ENCODE results near the gene MRPS27.

Gene MRPS27

GRCh38 chr5:72353046-72353445 lies 33.0 kb upstream of the MRPS27 start:
- H3K9ac ChIP-seq (ENCODE audit: low read depth, low read length, poor library complexity) = no peak overlapping the region
- no peak overlapping the region for H3K4me2 ChIP-seq (ENCODE audit: insufficient read depth, low read length, poor library complexity, severe bottlenecking)
- H3K4ac ChIP-seq (ENCODE audit: low read length) = no peak overlapping the region
- H3K23ac ChIP-seq (ENCODE audit: low read depth, low read length, poor library complexity) = no peak overlapping the region
- H3K4me3 ChIP-seq (ENCODE audit: low read length in 2 of 2) = no peak overlapping the region
- no peak overlapping the region for H2BK15ac ChIP-seq (ENCODE audit: low read length)
- H4K91ac ChIP-seq (ENCODE audit: low read depth, low read length, poor library complexity) = no peak overlapping the region
- no peak overlapping the region for H2AFZ ChIP-seq (ENCODE audit: low read length)
- H2BK120ac ChIP-seq (ENCODE audit: low read depth, low read length) = no peak overlapping the region
- H3K4me1 ChIP-seq (ENCODE audit: control insufficient read depth in 2 of 2, insufficient read depth in 1 of 2, low read depth in 1 of 2, low read length in 2 of 2) = no peaks in the 10 kb centered on the region
- H4K8ac ChIP-seq (ENCODE audit: low read depth, low read length) = no peak overlapping the region
- H3K79me1 ChIP-seq (ENCODE audit: low read depth, low read length) = no peaks in the 10 kb centered on the region
- H3K36me3 ChIP-seq (replicated peaks in 1 of 2; ENCODE audit: control insufficient read depth in 2 of 2, insufficient read depth in 2 of 2, low read length in 2 of 2) = peaks cover under 1 to 15% of the 10 kb centered on the region in 2 donors
- H3K9me3 ChIP-seq (replicated peaks in 1 of 2; ENCODE audit: control insufficient read depth in 2 of 2, insufficient read depth in 1 of 2, low read depth in 1 of 2, low read length in 2 of 2) = no peaks in the 10 kb centered on the region
- H2BK5ac ChIP-seq (ENCODE audit: low read length) = no peak overlapping the region
- H3K27me3 ChIP-seq (ENCODE audit: control insufficient read depth in 3 of 3, insufficient read depth in 3 of 3, low read depth in 1 of 3, low read length in 3 of 3) = no peaks in the 10 kb centered on the region
- no peak overlapping the region for H2AK5ac ChIP-seq (ENCODE audit: low read depth, low read length)
- no peak overlapping the region for H3K14ac ChIP-seq (ENCODE audit: low read length)
- no peak overlapping the region for H2BK12ac ChIP-seq (ENCODE audit: low read length)
- no peak overlapping the region for H3K27ac ChIP-seq (replicated peaks; ENCODE audit: low read length)
- H3K18ac ChIP-seq (ENCODE audit: low read length) = no peak overlapping the region
- DNase-seq (ENCODE audit: low spot score) = no peak

GRCh38 chr5:72352616-72353015 lies 32.6 kb upstream of the MRPS27 start:
- H3K27me3 ChIP-seq (ENCODE audit: control insufficient read depth in 3 of 3, insufficient read depth in 3 of 3, low read depth in 1 of 3, low read length in 3 of 3) = no peaks in the 10 kb centered on the region
- no peaks in the 10 kb centered on the region for H3K79me1 ChIP-seq (ENCODE audit: low read depth, low read length)
- H2AFZ ChIP-seq (ENCODE audit: low read length) = no peak overlapping the region
- H2BK12ac ChIP-seq (ENCODE audit: low read length) = no peak overlapping the region
- no peaks in the 10 kb centered on the region for H3K9me3 ChIP-seq (replicated peaks in 1 of 2; ENCODE audit: control insufficient read depth in 2 of 2, insufficient read depth in 1 of 2, low read depth in 1 of 2, low read length in 2 of 2)
- H2BK120ac ChIP-seq (ENCODE audit: low read depth, low read length) = no peak overlapping the region
- no peaks in the 10 kb centered on the region for H3K4me1 ChIP-seq (ENCODE audit: control insufficient read depth in 2 of 2, insufficient read depth in 1 of 2, low read depth in 1 of 2, low read length in 2 of 2)
- no peak overlapping the region for H3K9ac ChIP-seq (ENCODE audit: low read depth, low read length, poor library complexity)
- no peak overlapping the region for H3K4me3 ChIP-seq (ENCODE audit: low read length in 2 of 2)
- H3K36me3 ChIP-seq (replicated peaks in 1 of 2; ENCODE audit: control insufficient read depth in 2 of 2, insufficient read depth in 2 of 2, low read length in 2 of 2) = peaks cover 0 to 12% of the 10 kb centered on the region in 2 donors
- no peak overlapping the region for H3K23ac ChIP-seq (ENCODE audit: low read depth, low read length, poor library complexity)
- no peak overlapping the region for H2BK15ac ChIP-seq (ENCODE audit: low read length)
- H3K27ac ChIP-seq (replicated peaks; ENCODE audit: low read length) = no peak overlapping the region
- no peak overlapping the region for H3K18ac ChIP-seq (ENCODE audit: low read length)
- no peak overlapping the region for H3K4me2 ChIP-seq (ENCODE audit: insufficient read depth, low read length, poor library complexity, severe bottlenecking)
- no peak for DNase-seq (ENCODE audit: low spot score)
- H3K4ac ChIP-seq (ENCODE audit: low read length) = no peak overlapping the region
- H4K91ac ChIP-seq (ENCODE audit: low read depth, low read length, poor library complexity) = no peak overlapping the region
- no peak overlapping the region for H4K8ac ChIP-seq (ENCODE audit: low read depth, low read length)
- H3K14ac ChIP-seq (ENCODE audit: low read length) = no peak overlapping the region
- no peak overlapping the region for H2BK5ac ChIP-seq (ENCODE audit: low read length)
- H2AK5ac ChIP-seq (ENCODE audit: low read depth, low read length) = no peak overlapping the region
- WGBS, 2 donors (ENCODE audit: extremely low coverage in 2 of 2, insufficient read length in 2 of 2, insufficient replicate concordance in 1 of 2) = no CpG with 5 or more reads among the region's 1 CpG

- peaks cover 0 to 22% of the 10 kb centered on the region in 2 donors for H3K36me3 ChIP-seq (replicated peaks in 1 of 2; ENCODE audit: control insufficient read depth in 2 of 2, insufficient read depth in 2 of 2, low read length in 2 of 2)
These were observed 31.3 kb upstream of the MRPS27 start for GRCh38 chr5:72351376-72351775.

GRCh38 chr5:72347801-72348308 lies 27.8 kb upstream of the MRPS27 start:
- H3K4ac ChIP-seq (ENCODE audit: low read length) = no peak overlapping the region
- H2BK15ac ChIP-seq (ENCODE audit: low read length) = no peak overlapping the region
- H3K18ac ChIP-seq (ENCODE audit: low read length) = no peak overlapping the region
- H3K27ac ChIP-seq (replicated peaks; ENCODE audit: low read length) = no peak overlapping the region
- no peak overlapping the region for H2BK12ac ChIP-seq (ENCODE audit: low read length)
- no peaks in the 10 kb centered on the region for H3K79me1 ChIP-seq (ENCODE audit: low read depth, low read length)
- H3K27me3 ChIP-seq (ENCODE audit: control insufficient read depth in 3 of 3, insufficient read depth in 3 of 3, low read depth in 1 of 3, low read length in 3 of 3) = no peaks in the 10 kb centered on the region
- no peak overlapping the region for H3K4me2 ChIP-seq (ENCODE audit: insufficient read depth, low read length, poor library complexity, severe bottlenecking)
- no peak overlapping the region for H4K91ac ChIP-seq (ENCODE audit: low read depth, low read length, poor library complexity)
- H2AFZ ChIP-seq (ENCODE audit: low read length) = no peak overlapping the region
- DNase-seq (ENCODE audit: low spot score) = no peak
- no peaks in the 10 kb centered on the region for H3K9me3 ChIP-seq (replicated peaks in 1 of 2; ENCODE audit: control insufficient read depth in 2 of 2, insufficient read depth in 1 of 2, low read depth in 1 of 2, low read length in 2 of 2)
- no peak overlapping the region for H2BK5ac ChIP-seq (ENCODE audit: low read length)
- H2BK120ac ChIP-seq (ENCODE audit: low read depth, low read length) = no peak overlapping the region
- H2AK5ac ChIP-seq (ENCODE audit: low read depth, low read length) = no peak overlapping the region
- no peak overlapping the region for H3K14ac ChIP-seq (ENCODE audit: low read length)
- WGBS, 2 donors (ENCODE audit: extremely low coverage in 2 of 2, insufficient read length in 2 of 2, insufficient replicate concordance in 1 of 2) = no CpG with 5 or more reads among the region's 4 CpGs
- no peak overlapping the region for H3K9ac ChIP-seq (ENCODE audit: low read depth, low read length, poor library complexity)
- H3K36me3 ChIP-seq (replicated peaks in 1 of 2; ENCODE audit: control insufficient read depth in 2 of 2, insufficient read depth in 2 of 2, low read length in 2 of 2) = peaks cover 5 to 44% of the 10 kb centered on the region in 2 donors
- H3K4me1 ChIP-seq (ENCODE audit: control insufficient read depth in 2 of 2, insufficient read depth in 1 of 2, low read depth in 1 of 2, low read length in 2 of 2) = no peaks in the 10 kb centered on the region
- H3K4me3 ChIP-seq (ENCODE audit: low read length in 2 of 2) = no peak overlapping the region
- H4K8ac ChIP-seq (ENCODE audit: low read depth, low read length) = no peak overlapping the region
- no peak overlapping the region for H3K23ac ChIP-seq (ENCODE audit: low read depth, low read length, poor library complexity)

More at GRCh38 chr5:72351376-72351775, 31.3 kb upstream of the MRPS27 start:
- Histone ChIP-seq H3K9ac (ENCODE audit: low read depth, low read length, poor library complexity) (no peak overlapping the region), H2AK5ac (ENCODE audit: low read depth, low read length) (no peak overlapping the region), H3K27me3 (ENCODE audit: control insufficient read depth in 3 of 3, insufficient read depth in 3 of 3, low read depth in 1 of 3, low read length in 3 of 3) (no peaks in the 10 kb centered on the region), H2BK120ac (ENCODE audit: low read depth, low read length) (no peak overlapping the region), H2AFZ (ENCODE audit: low read length) (no peak overlapping the region), H3K4ac (ENCODE audit: low read length) (no peak overlapping the region), H4K91ac (ENCODE audit: low read depth, low read length, poor library complexity) (no peak overlapping the region), H2BK5ac (ENCODE audit: low read length) (no peak overlapping the region), H3K4me1 (ENCODE audit: control insufficient read depth in 2 of 2, insufficient read depth in 1 of 2, low read depth in 1 of 2, low read length in 2 of 2) (no peaks in the 10 kb centered on the region), H3K14ac (ENCODE audit: low read length) (no peak overlapping the region), H3K23ac (ENCODE audit: low read depth, low read length, poor library complexity) (no peak overlapping the region), H3K18ac (ENCODE audit: low read length) (no peak overlapping the region), H3K4me2 (ENCODE audit: insufficient read depth, low read length, poor library complexity, severe bottlenecking) (no peak overlapping the region), H3K9me3 (replicated peaks in 1 of 2; ENCODE audit: control insufficient read depth in 2 of 2, insufficient read depth in 1 of 2, low read depth in 1 of 2, low read length in 2 of 2) (no peaks in the 10 kb centered on the region), H2BK15ac (ENCODE audit: low read length) (no peak overlapping the region), H2BK12ac (ENCODE audit: low read length) (no peak overlapping the region), H3K4me3 (ENCODE audit: low read length in 2 of 2) (no peak overlapping the region), H3K27ac (replicated peaks; ENCODE audit: low read length) (no peak overlapping the region), H3K79me1 (ENCODE audit: low read depth, low read length) (no peaks in the 10 kb centered on the region), H4K8ac (ENCODE audit: low read depth, low read length) (no peak overlapping the region)
- no CpG with 5 or more reads among the region's 2 CpGs for WGBS, 2 donors (ENCODE audit: extremely low coverage in 2 of 2, insufficient read length in 2 of 2, insufficient replicate concordance in 1 of 2)
- no peak for DNase-seq (ENCODE audit: low spot score)
